ENCODE results near the gene NINJ1. TPM values are rescaled to one million over a fixed set of nuclear protein-coding genes. Genes with fewer than 3 reads are reported as not detected.
A peak's percentile ranks its signal among the peaks of the same experiment; 100 is the strongest.

The NINJ1 gene
- total and polyA plus RNA-seq, 2 of the 8 experiments (the other 6 are each of a cell fraction or from before 2014, with no cell fraction given) = 28.2 to 65.6 TPM

- Histone ChIP-seq H3K27me3 (replicated peaks in 1 of 4; ENCODE audit: control insufficient read depth in 3 of 4, extremely low read depth in 1 of 4, insufficient read depth in 3 of 4, low read length in 3 of 4) (no peaks in the 10 kb centered on the region; a peak in 1 of 7 replicates), H2BK15ac (ENCODE audit: low read length) (no peak overlapping the region), H3K4me3 (ENCODE audit: extremely low read depth in 1 of 4, insufficient read depth in 2 of 4, low read depth in 3 of 4, low read length in 4 of 4) (no peak overlapping the region), H3K79me2 (ENCODE audit: control insufficient read depth in 1 of 2, insufficient read depth in 2 of 2, low read length in 2 of 2) (no peaks in the 10 kb centered on the region), H2AK5ac (ENCODE audit: low read depth, low read length) (no peak overlapping the region), H3K23me2 (ENCODE audit: low read depth, low read length) (peaks cover 3% of the 10 kb centered on the region; the same call in 1 of the 2 replicates), H3K56ac (replicated peaks; ENCODE audit: insufficient read length, low read depth, low read length) (no peak overlapping the region), H3K27ac (ENCODE audit: low read depth, low read length) (no peak overlapping the region), H4K20me1 (replicated peaks in 1 of 2; ENCODE audit: control insufficient read depth in 1 of 2, insufficient read depth in 2 of 2, low read length in 2 of 2) (peaks cover 0 to 11% of the 10 kb centered on the region in 2 experiments), H3K14ac (ENCODE audit: insufficient read length) (no peak overlapping the region), H3K9me3 (ENCODE audit: insufficient read depth in 2 of 2, low read depth in 1 of 2, low read length in 1 of 2) (no peaks in the 10 kb centered on the region), H2BK12ac (ENCODE audit: low read depth, low read length) (no peak overlapping the region), H2BK5ac (ENCODE audit: low read depth, low read length) (no peak overlapping the region), H2BK20ac (ENCODE audit: low read length) (no peak overlapping the region), H4K5ac (ENCODE audit: insufficient read length, low read depth, low read length) (no peak overlapping the region), H3K4me2 (ENCODE audit: insufficient read depth in 1 of 2, low read depth in 2 of 2, low read length in 2 of 2) (no peak overlapping the region), H4K91ac (replicated peaks; ENCODE audit: insufficient read length, low read length) (no peak overlapping the region), H3K4ac (replicated peaks; ENCODE audit: insufficient read length, low read depth, low read length) (no peak overlapping the region), H3K9ac (replicated peaks in 1 of 4; ENCODE audit: extremely low read depth in 1 of 4, low read depth in 3 of 4, low read length in 3 of 4) (no peak overlapping the region), H2BK120ac (replicated peaks; ENCODE audit: low read depth, low read length) (no peak overlapping the region), H3K4me1 (replicated peaks in 1 of 4; ENCODE audit: control insufficient read depth in 3 of 4, insufficient read depth in 4 of 4, low read length in 3 of 4) (peaks cover 0 to 12% (median 8%) of the 10 kb centered on the region in 4 experiments; a peak in 6 of 7 replicates), H4K8ac (ENCODE audit: extremely low read depth, insufficient read depth, low read length) (0 out of 2 replicates have a peak overlapping the region, but pooled peaks have one; percentile 76), H3K18ac (ENCODE audit: extremely low read depth, low read length) (no peak overlapping the region), H3K36me3 (ENCODE audit: control insufficient read depth in 2 of 4, insufficient read depth in 4 of 4, low read length in 3 of 4) (peaks cover 0 to 1% (median 0%) of the 10 kb centered on the region in 4 experiments; a peak in 1 of 8 replicates), H3K79me1 (ENCODE audit: low read depth, low read length) (no peaks in the 10 kb centered on the region; the same call in 1 of the 2 replicates), H2AFZ (ENCODE audit: low read length) (no peak overlapping the region), H3K23ac (ENCODE audit: insufficient read length) (no peak overlapping the region)
- DNase-seq (ENCODE audit: low read depth in 1 of 2, low spot score in 2 of 2) = no peak
- POLR2A ChIA-PET (ENCODE audit: partially characterized antibody) = interaction anchor here (0.7 to 2.0 kb wide), 6 partner anchors 8 to 16 kb away, joined by 3 to 6 read pairs (median 4); partner anchors contain the start of gene NINJ1
- no peak for FAIRE-seq
- CTCF ChIA-PET (ENCODE audit: partially characterized antibody) = interaction anchor here (0.7 to 8.5 kb wide), 16 partner anchors 8 to 192 kb away, joined by 3 to 96 read pairs (median 4); no protein-coding TSS in a partner anchor
- WGBS, 2 experiments (ENCODE audit: extremely low coverage in 1 of 2, insufficient coverage in 1 of 2, insufficient read length in 1 of 2, insufficient replicate concordance in 2 of 2, low coverage in 1 of 2, low lambda C conversion rate in 2 of 2, missing lambda C conversion rate in 1 of 2) = 86% methylated on average over 5 of the region's 5 CpGs; no CpG with 5 or more reads in 1 of the 2 experiments
- TF ChIP-seq E2F6 (IDR thresholded peaks at IDR 0.05) (no peak), NRF1 (IDR thresholded peaks at IDR 0.05; ENCODE audit: low read depth, low read length) (no peak), HDAC2 (IDR thresholded peaks at IDR 0.05; ENCODE audit: borderline replicate concordance in 1 of 2, low read depth in 2 of 2, low read length in 2 of 2) (no peak), EGR1 (IDR thresholded peaks at IDR 0.05; ENCODE audit: borderline replicate concordance, low read depth, low read length) (no peak), CREB1 (IDR thresholded peaks at IDR 0.05) (no peak), SIX5 (IDR thresholded peaks at IDR 0.05; ENCODE audit: low read depth, low read length) (no peak), CTBP2 (IDR thresholded peaks at IDR 0.05; ENCODE audit: borderline replicate concordance, insufficient read depth, insufficient read length, low read length) (no peak), SIN3A (conservative IDR thresholded peaks at IDR 0.05 in 1 of 2, IDR thresholded peaks at IDR 0.05 in 1 of 2; ENCODE audit: low read depth in 1 of 2, low read length in 2 of 2) (no peak), ATF2 (IDR thresholded peaks at IDR 0.05; ENCODE audit: low read length) (no peak), TBP (IDR thresholded peaks at IDR 0.05; ENCODE audit: low read depth, low read length) (no peak)
Measured at GRCh38 chr9:93119703-93119952, 14.4 kb downstream of the NINJ1 start.

Data from H1 (cell line).